Neuronal stem cell (in vitro differentiated cells): ENCODE data around the gene CD59.
"Not testable (repeated sequence)": the region's sequence is repeated elsewhere in the genome, so short reads cannot be mapped to it uniquely, and the experiment has no call there.

Experiments used
- DNase-seq: peaks from one replicate; pipeline ENCODE4 v3.0.0-alpha.2; 2013; ENCODE audit warnings: low spot score
- H2AFZ ChIP-seq: one replicate; pipeline ENCODE4 v1.6.1; 2013; ENCODE audit warnings: mild to moderate bottlenecking, low read length, inconsistent platforms
- H2AK5ac ChIP-seq: 2 replicates; pipeline ENCODE4 v1.6.1; 2013; ENCODE audit warnings: low read depth, mild to moderate bottlenecking, inconsistent platforms, low read length, moderate library complexity, mixed read lengths
- H2BK120ac ChIP-seq: 2 replicates; pipeline ENCODE4 v1.6.1; 2013; ENCODE audit warnings: low read depth, mild to moderate bottlenecking, inconsistent platforms, low read length, moderate library complexity, mixed read lengths
- H2BK12ac ChIP-seq: one replicate; pipeline ENCODE4 v1.6.1; 2013; ENCODE audit warnings: low read length, inconsistent platforms
- H2BK15ac ChIP-seq: 2 replicates; pipeline ENCODE4 v1.6.1; 2013; ENCODE audit warnings: mild to moderate bottlenecking, low read length, inconsistent platforms, mixed read lengths
- H2BK5ac ChIP-seq: one replicate; pipeline ENCODE4 v1.6.1; 2013; ENCODE audit warnings: inconsistent platforms, mild to moderate bottlenecking, low read length, moderate library complexity
- H3K14ac ChIP-seq: one replicate; pipeline ENCODE4 v1.6.1; 2013; ENCODE audit warnings: low read length, inconsistent platforms
- H3K18ac ChIP-seq: 2 replicates; pipeline ENCODE4 v1.6.1; 2013; ENCODE audit warnings: low read length, inconsistent platforms
- H3K23ac ChIP-seq: 2 replicates; pipeline ENCODE4 v1.6.1; 2013; ENCODE audit warnings: low read depth, mild to moderate bottlenecking, mixed read lengths, low read length, inconsistent platforms; ENCODE audit not compliant: poor library complexity
- H3K27ac ChIP-seq: replicated peaks from 3 replicates; pipeline ENCODE4 v1.5.1; 2013; ENCODE audit warnings: low read length, inconsistent platforms
- H3K27me3 ChIP-seq, 3 experiments: 2 replicates each; pipeline ENCODE4 v1.6.1; 2013; ENCODE audit warnings: low read length in 3 of 3, mild to moderate bottlenecking in 2 of 3, inconsistent platforms in 1 of 3, low read depth in 1 of 3, mixed read lengths in 1 of 3, moderate library complexity in 1 of 3; ENCODE audit not compliant: control insufficient read depth in 3 of 3, insufficient read depth in 3 of 3
- H3K36me3 ChIP-seq, 2 donors: replicated peaks in 1 of 2; 2 replicates each; pipeline ENCODE4 v1.6.1; 2013; ENCODE audit warnings: low read length in 2 of 2; ENCODE audit not compliant: control insufficient read depth in 2 of 2, insufficient read depth in 2 of 2
- H3K4ac ChIP-seq: 2 replicates; pipeline ENCODE4 v1.6.1; 2013; ENCODE audit warnings: inconsistent platforms, mild to moderate bottlenecking, low read length, moderate library complexity
- H3K4me1 ChIP-seq, 2 donors: 1 replicate in 1 of 2; 2 replicates in 1 of 2; pipeline ENCODE4 v1.6.1; 2013; ENCODE audit warnings: low read length in 2 of 2, low read depth in 1 of 2; ENCODE audit not compliant: control insufficient read depth in 2 of 2, insufficient read depth in 1 of 2
- H3K4me2 ChIP-seq: one replicate; pipeline ENCODE4 v1.6.1; 2013; ENCODE audit warnings: mild to moderate bottlenecking, low read length, inconsistent platforms; ENCODE audit not compliant: insufficient read depth, poor library complexity, severe bottlenecking
- H3K4me3 ChIP-seq, 2 donors: 2 replicates each; pipeline ENCODE4 v1.5.1; 2013; ENCODE audit warnings: low read length in 2 of 2, mild to moderate bottlenecking in 2 of 2, inconsistent platforms in 1 of 2, moderate library complexity in 1 of 2
- H3K79me1 ChIP-seq: one replicate; pipeline ENCODE4 v1.6.1; 2013; ENCODE audit warnings: low read depth, mild to moderate bottlenecking, inconsistent platforms, low read length, moderate library complexity
- H3K9ac ChIP-seq: one replicate; pipeline ENCODE4 v1.6.1; 2013; ENCODE audit warnings: mild to moderate bottlenecking, low read depth, low read length, inconsistent platforms; ENCODE audit not compliant: poor library complexity
- H3K9me3 ChIP-seq, 2 donors: replicated peaks in 1 of 2; 2 replicates each; pipeline versions ENCODE3 to v1.6.1; 2013; ENCODE audit warnings: low read length in 2 of 2, mild to moderate bottlenecking in 2 of 2, inconsistent platforms in 1 of 2, low read depth in 1 of 2, mixed read lengths in 1 of 2, moderate library complexity in 1 of 2; ENCODE audit not compliant: control insufficient read depth in 2 of 2, insufficient read depth in 1 of 2
- H4K8ac ChIP-seq: one replicate; pipeline ENCODE4 v1.6.1; 2013; ENCODE audit warnings: low read depth, mild to moderate bottlenecking, inconsistent platforms, low read length, moderate library complexity
- H4K91ac ChIP-seq: one replicate; pipeline ENCODE4 v1.6.1; 2013; ENCODE audit warnings: low read length, low read depth, mild to moderate bottlenecking, inconsistent platforms; ENCODE audit not compliant: poor library complexity
- WGBS, 2 donors: extraction: QIAGEN DNeasy Blood & Tissue Kit; methylation state at CpG; one replicate each; pipeline ENCODE4 v1.1.7; 2013; ENCODE audit warnings: missing lambda C conversion rate in 2 of 2, mixed read lengths in 1 of 2; ENCODE audit not compliant: insufficient read length in 2 of 2, insufficient replicate concordance in 1 of 2; ENCODE audit errors: extremely low coverage in 2 of 2; 5-methylcytosine and 5-hydroxymethylcytosine counted together

Gene CD59

DNA sequence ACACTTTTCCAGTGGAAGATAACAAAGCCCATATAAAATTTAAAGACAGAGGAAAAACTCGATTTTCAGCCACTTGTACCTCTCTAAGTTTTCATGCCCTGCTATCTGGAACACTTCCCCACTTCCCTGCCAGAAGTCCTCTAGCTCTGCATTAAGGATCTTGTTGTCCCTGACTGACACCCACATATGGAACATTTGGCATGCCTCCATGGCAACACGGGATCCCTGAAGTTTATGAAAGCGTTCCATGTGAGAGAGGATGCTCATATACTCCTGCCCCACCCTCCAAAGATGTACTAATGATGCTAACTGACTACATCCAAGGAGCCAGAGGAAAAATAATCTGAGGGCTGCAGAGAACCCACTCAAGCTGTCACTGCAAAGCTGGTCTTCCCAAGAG is 26.8 kb downstream of the CD59 start:
- Histone ChIP-seq H3K9ac (no peak overlapping the region), H3K14ac (no peak overlapping the region), H3K4me3 (no peak overlapping the region), H3K27me3 (no peaks in the 10 kb centered on the region), H4K91ac (no peak overlapping the region), H3K18ac (no peak overlapping the region), H3K27ac (no peak overlapping the region), H3K9me3 (no peaks in the 10 kb centered on the region), H2BK120ac (no peak overlapping the region), H2AK5ac (no peak overlapping the region), H2BK12ac (no peak overlapping the region), H3K4me2 (no peak overlapping the region), H2AFZ (no peak overlapping the region), H3K36me3 (peaks cover 21 to 75% of the 10 kb centered on the region in 2 donors), H3K4ac (no peak overlapping the region), H3K79me1 (no peaks in the 10 kb centered on the region), H3K4me1 (no peaks in the 10 kb centered on the region), H2BK5ac (no peak overlapping the region), H2BK15ac (no peak overlapping the region), H4K8ac (no peak overlapping the region), H3K23ac (no peak overlapping the region)
- no peak for DNase-seq
- WGBS, 2 donors: no CpG with 5 or more reads among the region's 3 CpGs

- Histone ChIP-seq H2BK15ac (no peak overlapping the region), H3K4me2 (no peak overlapping the region), H2BK12ac (no peak overlapping the region), H3K23ac (no peak overlapping the region), H3K27me3 (no peaks in the 10 kb centered on the region), H3K27ac (no peak overlapping the region), H3K36me3 (peaks cover 20 to 70% of the 10 kb centered on the region in 2 donors), H3K9ac (no peak overlapping the region), H4K91ac (no peak overlapping the region), H3K9me3 (no peaks in the 10 kb centered on the region), H3K18ac (no peak overlapping the region), H3K4me1 (no peaks in the 10 kb centered on the region), H2BK120ac (no peak overlapping the region), H3K4ac (no peak overlapping the region), H2BK5ac (no peak overlapping the region), H2AK5ac (no peak overlapping the region), H3K4me3 (no peak overlapping the region), H4K8ac (no peak overlapping the region), H3K79me1 (no peaks in the 10 kb centered on the region), H2AFZ (no peak overlapping the region), H3K14ac (no peak overlapping the region)
- no peak for DNase-seq
- no CpG with 5 or more reads among the region's 1 CpG for WGBS, 2 donors
These were observed 27.2 kb downstream of the CD59 start for GRCh38 chr11:33708985-33709384.

- not testable (repeated sequence) for H4K8ac ChIP-seq, H3K4me3 ChIP-seq, H4K91ac ChIP-seq, H3K4me1 ChIP-seq, H3K27me3 ChIP-seq, H3K14ac ChIP-seq, H2BK12ac ChIP-seq, H3K18ac ChIP-seq, H3K79me1 ChIP-seq, H2BK15ac ChIP-seq, H3K4me2 ChIP-seq, H2BK5ac ChIP-seq, H3K4ac ChIP-seq, H3K23ac ChIP-seq, H3K27ac ChIP-seq, H2AFZ ChIP-seq, H3K9me3 ChIP-seq, H2BK120ac ChIP-seq, DNase-seq, H3K9ac ChIP-seq, H2AK5ac ChIP-seq
- H3K36me3 ChIP-seq: peaks cover 18 to 59% of the 10 kb centered on the region in 2 donors
- no CpG with 5 or more reads among the region's 2 CpGs for WGBS, 2 donors
These were observed 28.4 kb downstream of the CD59 start for GRCh38 chr11:33707831-33708230.

- Histone ChIP-seq H2BK15ac (no peak overlapping the region), H2AK5ac (no peak overlapping the region), H3K36me3 (peaks cover 16 to 50% of the 10 kb centered on the region in 2 donors), H2BK12ac (no peak overlapping the region), H3K4me3 (no peak overlapping the region), H3K18ac (no peak overlapping the region), H3K4ac (no peak overlapping the region), H3K9ac (no peak overlapping the region), H3K4me2 (no peak overlapping the region), H3K79me1 (no peaks in the 10 kb centered on the region), H3K27ac (no peak overlapping the region), H3K23ac (no peak overlapping the region), H3K9me3 (no peaks in the 10 kb centered on the region), H2BK5ac (no peak overlapping the region), H3K27me3 (no peaks in the 10 kb centered on the region), H2BK120ac (no peak overlapping the region), H4K8ac (no peak overlapping the region), H3K14ac (no peak overlapping the region), H4K91ac (no peak overlapping the region), H2AFZ (no peak overlapping the region), H3K4me1 (no peaks in the 10 kb centered on the region)
- no peak for DNase-seq
- no CpG with 5 or more reads among the region's 2 CpGs for WGBS, 2 donors
These were observed 29.3 kb downstream of the CD59 start for GRCh38 chr11:33706966-33707365.
